ENCODE results near the gene FAM13C.

FAM13C gene

GRCh38 chr10:59325116-59325515, 37.2 kb downstream of the FAM13C start:
- ATAC-seq: no peak
- TF ChIP-seq CSDC2 (CRISPR knock-in tag; IDR thresholded peaks at IDR 0.05) (no peak), ZFP3 (CRISPR knock-in tag; IDR thresholded peaks at IDR 0.05) (no peak), PPARA (CRISPR knock-in tag; IDR thresholded peaks at IDR 0.05; ENCODE audit: borderline replicate concordance) (no peak), CREB5 (CRISPR knock-in tag; IDR thresholded peaks at IDR 0.05; ENCODE audit: low read depth) (no peak), TCF4 (CRISPR knock-in tag; IDR thresholded peaks at IDR 0.05; ENCODE audit: borderline replicate concordance) (no peak)

- ATAC-seq: no peak
- TF ChIP-seq TSHZ2 (CRISPR knock-in tag; IDR thresholded peaks at IDR 0.05) (no peak), TCF4 (CRISPR knock-in tag; IDR thresholded peaks at IDR 0.05; ENCODE audit: borderline replicate concordance) (no peak), ZFP30 (CRISPR knock-in tag; IDR thresholded peaks at IDR 0.05) (no peak), RARB (CRISPR knock-in tag; IDR thresholded peaks at IDR 0.05) (no peak), BACH2 (CRISPR knock-in tag; IDR thresholded peaks at IDR 0.05; ENCODE audit: borderline replicate concordance) (no peak), ZFP3 (CRISPR knock-in tag; IDR thresholded peaks at IDR 0.05) (no peak), PPARA (CRISPR knock-in tag; IDR thresholded peaks at IDR 0.05; ENCODE audit: borderline replicate concordance) (no peak), ZNF565 (CRISPR knock-in tag; conservative IDR thresholded peaks at IDR 0.05; ENCODE audit: low read depth) (no peak), POU6F1 (CRISPR knock-in tag; IDR thresholded peaks at IDR 0.05; ENCODE audit: borderline replicate concordance, low read depth) (no peak), ESRRG (CRISPR knock-in tag; IDR thresholded peaks at IDR 0.05) (no peak)
These were observed 37.8 kb downstream of the FAM13C start for GRCh38 chr10:59324597-59324996.

- no peak for ATAC-seq
- TF ChIP-seq ESRRG (CRISPR knock-in tag; IDR thresholded peaks at IDR 0.05) (no peak), TCF4 (CRISPR knock-in tag; IDR thresholded peaks at IDR 0.05; ENCODE audit: borderline replicate concordance) (no peak), CREB5 (CRISPR knock-in tag; IDR thresholded peaks at IDR 0.05; ENCODE audit: low read depth) (no peak), GLIS3 (CRISPR knock-in tag; IDR thresholded peaks at IDR 0.05) (no peak), ZNF70 (CRISPR knock-in tag; IDR thresholded peaks at IDR 0.05) (no peak), CSDC2 (CRISPR knock-in tag; IDR thresholded peaks at IDR 0.05) (no peak), RARB (CRISPR knock-in tag; IDR thresholded peaks at IDR 0.05) (no peak), CSRNP3 (CRISPR knock-in tag; IDR thresholded peaks at IDR 0.05) (no peak), ISL1 (CRISPR knock-in tag; IDR thresholded peaks at IDR 0.05) (no peak), POU6F1 (CRISPR knock-in tag; IDR thresholded peaks at IDR 0.05; ENCODE audit: borderline replicate concordance, low read depth) (no peak), TSHZ2 (CRISPR knock-in tag; IDR thresholded peaks at IDR 0.05) (no peak), ZNF565 (CRISPR knock-in tag; conservative IDR thresholded peaks at IDR 0.05; ENCODE audit: low read depth) (no peak), ZFP3 (CRISPR knock-in tag; IDR thresholded peaks at IDR 0.05) (no peak), SNAI2 (CRISPR knock-in tag; IDR thresholded peaks at IDR 0.05) (no peak)
These were observed 38.4 kb downstream of the FAM13C start for GRCh38 chr10:59323831-59324401.
